Stimulated activated effector memory CD8-positive, alpha-beta T cell treated with anti-CD3 and anti-CD28 coated beads, Interleukin-12 subunit alpha, Interleukin-12 subunit beta, amount 100 ng/mL, for 72 hours (primary cell): ENCODE data around the gene USP7.
"Not testable (repeated sequence)": the region's sequence is repeated elsewhere in the genome, so short reads cannot be mapped to it uniquely, and the experiment has no call there.

Experiments
- ATAC-seq: fragments of 150-1000 bp; cut with Tn5 transposase; 2 replicates; pipeline ENCODE4 v1.10.0; 2021
- DNase-seq, 2 donors: peaks; one replicate each; pipeline ENCODE4 v3.0.0; 2021 to 2022; ENCODE audit warnings: low spot score in 2 of 2
- H3K27ac Mint-ChIP-seq: one replicate; pipeline ENCODE4 v1.8.0; 2022; ENCODE audit warnings: mild to moderate bottlenecking, mixed read lengths
- H3K36me3 Mint-ChIP-seq: one replicate; pipeline ENCODE4 v1.8.0; 2022; ENCODE audit warnings: mild to moderate bottlenecking, mixed read lengths
- H3K4me1 Mint-ChIP-seq: one replicate; pipeline ENCODE4 v1.8.0; 2022; ENCODE audit warnings: mixed read lengths
- H3K4me3 Mint-ChIP-seq: one replicate; pipeline ENCODE4 v1.8.0; 2022; ENCODE audit warnings: mild to moderate bottlenecking, mixed read lengths
- H3K9me3 Mint-ChIP-seq: one replicate; pipeline ENCODE4 v1.8.0; 2022; ENCODE audit warnings: mixed read lengths

Gene USP7

DNA sequence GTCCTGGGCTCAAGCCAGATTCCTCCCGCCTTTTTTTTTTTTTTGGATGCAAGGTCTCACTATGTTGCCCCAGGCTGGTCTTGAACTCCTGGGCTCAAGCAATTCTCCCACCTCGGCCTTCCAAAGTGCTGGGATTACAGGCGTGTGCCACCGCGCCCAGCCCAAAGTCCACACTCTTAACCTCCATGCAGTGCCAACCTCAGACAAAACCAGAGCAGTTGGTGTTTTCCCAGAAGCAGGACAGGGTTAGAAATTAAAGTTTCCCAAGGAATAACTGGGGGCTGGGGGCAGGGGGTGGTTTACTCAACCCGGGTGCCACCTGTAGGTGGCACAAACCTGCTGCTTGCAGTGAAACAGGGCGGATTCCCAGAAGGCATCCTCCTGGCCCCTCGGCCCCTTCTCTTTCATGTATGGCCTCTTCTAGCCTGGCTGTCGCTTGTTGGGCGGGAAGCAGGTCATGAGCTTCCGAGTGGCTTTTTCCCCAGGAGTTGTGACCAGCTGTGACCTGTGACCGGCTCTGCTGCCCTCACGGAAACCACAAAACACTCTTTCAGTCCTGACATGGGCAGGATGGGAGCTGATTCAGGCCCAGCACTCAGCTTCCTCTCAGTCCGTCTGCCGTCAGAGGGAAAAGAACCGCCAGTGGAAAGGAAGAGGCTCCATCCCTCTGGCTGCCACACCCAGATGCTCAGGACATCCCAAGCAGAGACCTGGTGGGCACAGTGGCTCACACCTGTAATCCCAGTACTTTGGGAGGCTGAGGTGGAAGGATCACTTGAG, 25.6 kb upstream of the USP7 start:
- Mint-ChIP-seq H3K4me3 (no peak overlapping the region), H3K27ac (no peak overlapping the region), H3K9me3 (no peaks in the 10 kb centered on the region), H3K36me3 (no peaks in the 10 kb centered on the region), H3K4me1 (no peaks in the 10 kb centered on the region)
- no peak for ATAC-seq
- no peak for DNase-seq

DNA sequence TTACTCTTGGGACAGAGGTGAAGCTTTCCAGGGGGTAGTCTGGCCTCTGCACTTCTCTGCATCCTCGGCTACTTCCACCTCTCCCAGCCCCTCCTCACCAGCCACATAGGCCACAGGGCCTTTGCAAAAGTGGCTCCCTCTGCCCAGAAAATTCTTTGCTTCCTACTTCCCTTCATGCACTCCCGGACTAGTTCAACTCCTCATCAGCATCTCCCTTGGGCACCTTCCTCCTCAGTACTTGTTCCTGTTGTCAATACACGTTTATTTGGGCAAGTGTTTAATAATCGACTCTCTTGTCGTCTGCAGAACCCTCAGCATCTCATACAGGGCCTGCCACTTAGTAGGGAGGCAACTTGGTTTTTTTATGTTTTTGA, 23.1 kb upstream of the USP7 start:
- Mint-ChIP-seq H3K27ac (no peak overlapping the region), H3K4me3 (no peak overlapping the region), H3K9me3 (no peaks in the 10 kb centered on the region), H3K4me1 (no peaks in the 10 kb centered on the region), H3K36me3 (no peaks in the 10 kb centered on the region)
- ATAC-seq: no peak
- DNase-seq: no peak

GRCh38 chr16:8986111-8986510, 22.4 kb upstream of the USP7 start:
- Mint-ChIP-seq H3K4me1 (no peaks in the 10 kb centered on the region), H3K4me3 (no peak overlapping the region)
- no peak for ATAC-seq

DNA sequence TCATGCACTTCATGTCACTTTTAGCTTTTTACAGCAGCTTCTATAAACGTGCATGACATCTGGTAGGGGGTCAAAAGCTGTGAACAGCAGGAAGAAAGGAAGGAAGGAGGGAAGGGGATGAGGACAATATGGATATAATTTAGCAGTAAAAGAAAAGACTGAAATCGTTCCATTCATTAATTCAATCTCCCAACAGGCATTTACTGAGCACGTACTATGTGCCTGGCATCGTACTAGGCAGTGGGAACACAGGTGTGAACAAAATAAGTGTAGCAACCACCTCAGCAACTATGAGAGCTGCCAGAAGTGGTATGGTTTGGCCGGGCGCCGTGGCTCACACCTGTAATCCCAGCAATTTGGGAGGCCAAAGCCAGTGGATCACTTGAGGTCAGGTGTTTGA, 19.1 kb upstream of the USP7 start:
- H3K4me1 Mint-ChIP-seq: no peaks in the 10 kb centered on the region
- ATAC-seq: no peak
- DNase-seq: no peak
- H3K9me3 Mint-ChIP-seq: no peaks in the 10 kb centered on the region
- H3K36me3 Mint-ChIP-seq: no peaks in the 10 kb centered on the region
- no peak overlapping the region for H3K4me3 Mint-ChIP-seq
- H3K27ac Mint-ChIP-seq: no peak overlapping the region

More at GRCh38 chr16:8986111-8986510, 22.4 kb upstream of the USP7 start:
- no peaks in the 10 kb centered on the region for H3K36me3 Mint-ChIP-seq
- DNase-seq: no peak
- H3K9me3 Mint-ChIP-seq: no peaks in the 10 kb centered on the region
- no peak overlapping the region for H3K27ac Mint-ChIP-seq

DNA sequence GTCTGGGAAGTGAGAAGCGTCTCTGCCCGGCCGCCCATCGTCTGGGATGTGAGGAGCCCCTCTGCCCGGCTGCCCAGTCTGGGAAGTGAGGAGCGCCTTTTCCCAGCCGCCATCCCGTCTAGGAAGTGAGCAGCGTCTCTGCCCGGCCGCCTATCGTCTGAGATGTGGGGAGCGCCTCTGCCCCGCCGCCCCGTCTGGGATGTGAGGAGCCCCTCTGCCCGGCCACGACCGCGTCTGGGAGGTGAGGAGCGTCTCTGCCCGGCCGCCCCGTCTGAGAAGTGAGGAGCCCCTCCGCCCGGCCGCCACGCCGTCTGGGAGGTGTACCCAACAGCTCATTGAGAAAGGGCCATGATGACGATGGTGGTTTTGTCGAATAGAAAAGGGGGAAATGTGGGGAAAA, 18.2 kb upstream of the USP7 start:
- not testable (repeated sequence) for H3K27ac Mint-ChIP-seq, ATAC-seq, H3K4me3 Mint-ChIP-seq, H3K4me1 Mint-ChIP-seq, H3K9me3 Mint-ChIP-seq, H3K36me3 Mint-ChIP-seq, DNase-seq

- not testable (repeated sequence) for H3K9me3 Mint-ChIP-seq, H3K4me3 Mint-ChIP-seq, DNase-seq, H3K27ac Mint-ChIP-seq, H3K36me3 Mint-ChIP-seq, ATAC-seq, H3K4me1 Mint-ChIP-seq
Observed at GRCh38 chr16:8976189-8976588, 12.5 kb upstream of the USP7 start.

DNA sequence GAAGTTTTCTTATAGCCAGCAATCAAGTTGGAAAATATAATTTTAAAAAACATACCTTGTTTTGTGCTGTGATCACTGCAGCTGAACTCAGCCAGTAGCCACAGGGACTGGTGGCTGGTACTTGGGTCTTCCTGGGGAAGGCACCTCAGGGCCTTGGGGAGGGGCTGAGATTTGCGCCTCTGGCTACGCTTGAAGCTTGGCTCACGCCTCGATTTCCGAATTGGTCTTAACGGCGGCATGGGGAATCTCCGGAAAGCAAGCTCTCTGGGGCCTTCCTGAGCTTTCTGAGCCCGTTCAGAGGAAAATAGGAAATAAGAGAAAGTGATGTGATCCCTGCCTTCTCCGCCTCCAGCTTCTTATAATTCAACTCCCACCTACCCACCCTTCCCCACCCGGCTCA, 11.3 kb upstream of the USP7 start:
- Mint-ChIP-seq H3K27ac (no peak overlapping the region), H3K36me3 (no peaks in the 10 kb centered on the region), H3K4me3 (no peak overlapping the region), H3K9me3 (peaks cover 3% of the 10 kb centered on the region), H3K4me1 (no peaks in the 10 kb centered on the region)
- DNase-seq (no peak), ATAC-seq (no peak)

- Mint-ChIP-seq H3K4me1 (no peaks in the 10 kb centered on the region), H3K27ac (no peak overlapping the region), H3K9me3 (peaks cover 3% of the 10 kb centered on the region), H3K36me3 (no peaks in the 10 kb centered on the region), H3K4me3 (no peak overlapping the region)
- DNase-seq (no peak), ATAC-seq (no peak)
Observed at GRCh38 chr16:8972843-8973586, 9.3 kb upstream of the USP7 start.

GRCh38 chr16:8971416-8971815, 7.7 kb upstream of the USP7 start:
- Mint-ChIP-seq H3K4me3 (no peak overlapping the region), H3K4me1 (no peaks in the 10 kb centered on the region)
- no peak for DNase-seq

GRCh38 chr16:8969202-8969897, 5.6 kb upstream of the USP7 start:
- not testable (repeated sequence) for DNase-seq, H3K27ac Mint-ChIP-seq, ATAC-seq, H3K9me3 Mint-ChIP-seq, H3K4me3 Mint-ChIP-seq, H3K36me3 Mint-ChIP-seq, H3K4me1 Mint-ChIP-seq

More at GRCh38 chr16:8971416-8971815, 7.7 kb upstream of the USP7 start:
- no peaks in the 10 kb centered on the region for H3K36me3 Mint-ChIP-seq
- H3K27ac Mint-ChIP-seq: no peak overlapping the region
- no peak for ATAC-seq
- no peaks in the 10 kb centered on the region for H3K9me3 Mint-ChIP-seq

GRCh38 chr16:8968054-8968453, 4.3 kb upstream of the USP7 start:
- not testable (repeated sequence) for DNase-seq, H3K9me3 Mint-ChIP-seq, H3K36me3 Mint-ChIP-seq, H3K4me3 Mint-ChIP-seq, H3K27ac Mint-ChIP-seq, ATAC-seq, H3K4me1 Mint-ChIP-seq

GRCh38 chr16:8967132-8967821, 3.6 kb upstream of the USP7 start:
- peaks cover 3% of the 10 kb centered on the region for H3K4me1 Mint-ChIP-seq
- no peak overlapping the region for H3K27ac Mint-ChIP-seq
- peaks cover 5% of the 10 kb centered on the region for H3K36me3 Mint-ChIP-seq
- ATAC-seq: no peak
- H3K9me3 Mint-ChIP-seq: no peaks in the 10 kb centered on the region
- no peak overlapping the region for H3K4me3 Mint-ChIP-seq
- no peak for DNase-seq

GRCh38 chr16:8966817-8967131, 3.1 kb upstream of the USP7 start:
- peaks cover 10% of the 10 kb centered on the region for H3K36me3 Mint-ChIP-seq
- ATAC-seq (no peak), DNase-seq (no peak)
- no peaks in the 10 kb centered on the region for H3K9me3 Mint-ChIP-seq
- no peak overlapping the region for H3K27ac Mint-ChIP-seq
- no peak overlapping the region for H3K4me3 Mint-ChIP-seq
- peaks cover 8% of the 10 kb centered on the region for H3K4me1 Mint-ChIP-seq

DNA sequence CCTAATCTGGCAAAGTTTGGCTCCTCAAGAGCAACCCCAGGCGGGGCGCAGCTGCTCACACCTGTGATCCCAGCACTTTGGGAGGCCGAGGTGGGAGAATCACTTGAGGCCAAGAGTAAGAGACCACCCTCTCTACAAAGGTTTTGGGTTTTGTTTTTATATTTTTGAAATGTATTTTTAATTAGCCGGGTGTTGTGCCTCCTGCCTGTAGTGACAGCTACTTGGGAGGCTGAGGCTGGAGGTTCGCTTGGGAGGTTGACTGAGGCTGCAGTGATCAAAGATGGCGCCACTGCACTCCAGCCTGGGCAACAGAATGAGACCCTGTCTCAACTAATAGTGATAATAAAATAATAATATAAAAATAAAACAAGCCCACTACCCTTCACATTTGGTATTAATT, 756 bp upstream of the USP7 start:
- peaks cover 33% of the 10 kb centered on the region for H3K36me3 Mint-ChIP-seq
- H3K9me3 Mint-ChIP-seq: no peaks in the 10 kb centered on the region
- H3K4me1 Mint-ChIP-seq: peaks cover 31% of the 10 kb centered on the region
- DNase-seq (no peak), ATAC-seq (no peak)
- H3K27ac Mint-ChIP-seq: no peak overlapping the region
- H3K4me3 Mint-ChIP-seq: peak overlapping the region; percentile 98

DNA sequence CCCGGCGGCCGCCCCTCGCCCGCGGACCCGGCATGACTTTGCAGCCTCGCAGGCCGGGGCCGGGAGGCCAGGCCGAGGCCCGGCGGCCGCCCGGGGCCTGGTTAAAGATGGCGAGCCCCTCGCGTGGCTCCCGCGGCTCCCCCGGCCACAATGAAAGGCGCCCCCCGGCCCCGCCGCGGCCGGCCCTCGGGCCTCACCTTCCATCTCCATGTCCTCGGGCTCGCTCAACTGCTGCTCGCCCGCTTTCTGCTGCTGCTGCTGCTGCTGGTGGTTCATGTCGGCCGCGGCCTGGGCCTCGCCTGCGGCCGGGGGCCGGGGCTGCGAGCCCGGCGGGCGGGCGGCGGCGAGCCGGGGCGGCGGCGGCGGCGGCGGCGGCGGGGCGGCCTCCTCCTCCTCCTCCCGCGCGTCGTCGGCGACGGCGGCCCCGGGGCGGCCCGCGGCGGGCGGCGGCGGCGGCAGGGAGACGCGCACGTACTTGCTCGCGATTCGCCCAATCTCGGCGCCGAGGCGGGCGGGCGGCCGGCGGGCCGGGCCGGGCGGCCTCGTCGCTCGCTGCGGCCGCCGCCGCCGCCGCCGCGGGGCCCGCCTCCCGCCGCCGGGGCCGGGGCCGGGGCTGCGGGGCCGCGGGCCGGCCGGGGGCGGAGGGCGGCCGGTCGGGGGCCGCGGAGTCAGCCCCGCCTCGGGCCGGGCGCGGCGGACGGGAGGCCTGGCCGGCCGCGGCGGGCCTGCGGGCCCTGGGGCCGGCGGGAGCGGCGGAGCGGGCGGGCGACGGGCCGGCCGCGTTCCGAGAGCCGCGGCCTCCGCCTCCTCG, 491 bp downstream of the USP7 start:
- Mint-ChIP-seq H3K27ac (peak overlapping the region; percentile 97), H3K36me3 (peaks cover 37% of the 10 kb centered on the region), H3K4me1 (peaks cover 43% of the 10 kb centered on the region), H3K9me3 (no peaks in the 10 kb centered on the region), H3K4me3 (peak overlapping the region; percentile 98)
- peak in 1 of 2 donors; percentile 58 for DNase-seq
- no peak for ATAC-seq
